Thyroid gland (tissue), 4 donors: Measurements from ENCODE around the gene ETFDH. TPM values are rescaled to one million over a fixed set of nuclear protein-coding genes. Genes with fewer than 3 reads are reported as not detected.
"Not testable (repeated sequence)": the region's sequence is repeated elsewhere in the genome, so short reads cannot be mapped to it uniquely, and the experiment has no call there.

Experiments used
- DNase-seq, 2 donors: peaks; one replicate each; pipeline ENCODE4 v3.0.0-alpha.2; 2019
- H3K27ac ChIP-seq, 3 donors: fragments of 200-600 bp; sonication (generic); 1 replicate in 2 of 3; 2 replicates in 1 of 3; pipeline ENCODE4 v1.5.1; 2016 to 2019; ENCODE audit warnings: mild to moderate bottlenecking in 1 of 3, moderate library complexity in 1 of 3
- H3K27me3 ChIP-seq: fragments of 200-600 bp; sonication (generic); one replicate; pipeline ENCODE4 v1.5.1; 2019
- H3K36me3 ChIP-seq, 2 donors: fragments of 200-600 bp; sonication (generic); one replicate each; pipeline ENCODE4 v1.5.1; 2016 to 2019
- H3K4me1 ChIP-seq, 2 donors: fragments of 200-600 bp; sonication (generic); one replicate each; pipeline ENCODE4 v1.5.1; 2017 to 2019
- H3K4me3 ChIP-seq, 3 donors: fragments of 200-600 bp; sonication (generic); replicated peaks in 1 of 3; 1 replicate in 2 of 3; 2 replicates in 1 of 3; pipeline ENCODE4 v1.5.1; 2016; ENCODE audit warnings: mild to moderate bottlenecking in 1 of 3
- H3K9me3 ChIP-seq: fragments of 200-600 bp; sonication (generic); one replicate; pipeline ENCODE4 v1.5.1; 2017
- CTCF ChIP-seq, 6 experiments: fragments of 200-600 bp in 3 of 6; fragments of 450-650 bp in 3 of 6; sonication (generic) in 3 of 6; IDR thresholded peaks; one replicate each; pipeline ENCODE4 v1.5.1; 2016 to 2019; ENCODE audit warnings: antibody characterized with exemption in 6 of 6, mild to moderate bottlenecking in 2 of 6, inconsistent platforms in 1 of 6, moderate library complexity in 1 of 6
- POLR2A ChIP-seq, 2 donors: fragments of 450-650 bp; IDR thresholded peaks; one replicate each; pipeline ENCODE4 v1.6.1; 2017; ENCODE audit warnings: antibody characterized with exemption in 2 of 2, mild to moderate bottlenecking in 2 of 2, moderate library complexity in 1 of 2
- WGBS, 2 donors: methylation state at CpG; one replicate each; pipeline ENCODE4 v1.1.5; 2017; 5-methylcytosine and 5-hydroxymethylcytosine counted together
- intact Hi-C: fragments of 100-400 bp; cut with DNase I; formaldehyde crosslinking; loops from one replicate; pipeline ENCODE4 v1.15.1; 2023
- total RNA-seq, 4 donors: library from RNA; depleted of rRNA; stranded (reverse); fragments of >200 nt; gene quantifications; one replicate each; pipeline ENCODE4 v1.2.3, GENCODE V29; 2016

ETFDH gene
- total RNA-seq, 4 donors from 2014 or later: 32.6 to 64.0 (median 52.3) TPM

- TF ChIP-seq POLR2A (IDR thresholded peaks at IDR 0.05) (no peak), CTCF (IDR thresholded peaks at IDR 0.05) (no peak)
- Histone ChIP-seq H3K9me3 (no peaks in the 10 kb centered on the region), H3K27ac (no peak overlapping the region), H3K4me1 (no peaks in the 10 kb centered on the region), H3K36me3 (no peaks in the 10 kb centered on the region), H3K27me3 (no peaks in the 10 kb centered on the region), H3K4me3 (no peak overlapping the region)
- intact Hi-C loops: no loop called here
- 83 to 88% methylated on average over 3 of the region's 3 CpGs for WGBS, 2 donors
- no peak for DNase-seq
Observed at GRCh38 chr4:158741326-158742021, 69.4 kb downstream of the ETFDH start.

GRCh38 chr4:158746537-158746936 is 74.4 kb downstream of the ETFDH start:
- intact Hi-C loops, H3K4me3 ChIP-seq, H3K9me3 ChIP-seq, H3K27ac ChIP-seq, DNase-seq, H3K27me3 ChIP-seq, H3K4me1 ChIP-seq, H3K36me3 ChIP-seq: not testable (repeated sequence)
- WGBS, 2 donors: no CpG with 5 or more reads among the region's 31 CpGs

GRCh38 chr4:158750379-158750778 is 78.3 kb downstream of the ETFDH start:
- no peaks in the 10 kb centered on the region for H3K27me3 ChIP-seq
- TF ChIP-seq POLR2A (IDR thresholded peaks at IDR 0.05): no peak
- no peak for TF ChIP-seq CTCF (IDR thresholded peaks at IDR 0.05)
- no peaks in the 10 kb centered on the region for H3K9me3 ChIP-seq
- no peaks in the 10 kb centered on the region for H3K4me1 ChIP-seq
- H3K36me3 ChIP-seq: no peaks in the 10 kb centered on the region
- DNase-seq: no peak
- WGBS, 2 donors: 80 to 89% methylated on average over 3 of the region's 3 CpGs
- H3K4me3 ChIP-seq: no peak overlapping the region
- no peak overlapping the region for H3K27ac ChIP-seq
- intact Hi-C loops: no loop called here

GRCh38 chr4:158754385-158755180 is 82.5 kb downstream of the ETFDH start:
- WGBS, 2 donors: 96 to 97% methylated on average over 5 of the region's 5 CpGs
- Histone ChIP-seq H3K4me1 (peaks cover 0 to 8% of the 10 kb centered on the region in 2 donors), H3K27ac (no peak overlapping the region), H3K27me3 (no peaks in the 10 kb centered on the region), H3K36me3 (no peaks in the 10 kb centered on the region), H3K9me3 (no peaks in the 10 kb centered on the region), H3K4me3 (no peak overlapping the region)
- intact Hi-C loops: no loop called here
- DNase-seq: no peak
- TF ChIP-seq CTCF (IDR thresholded peaks at IDR 0.05) (no peak), POLR2A (IDR thresholded peaks at IDR 0.05) (no peak)

GRCh38 chr4:158755819-158756218 is 83.7 kb downstream of the ETFDH start:
- Histone ChIP-seq H3K4me1 (peaks cover 6 to 13% of the 10 kb centered on the region in 2 donors), H3K27ac (peak overlapping the region; percentile 26 to 56 (median 32))
- intact Hi-C loops, H3K4me3 ChIP-seq, H3K36me3 ChIP-seq, H3K9me3 ChIP-seq, H3K27me3 ChIP-seq: not testable (repeated sequence)
- peak; percentile 68 to 72 for DNase-seq
- 34 to 44% methylated on average over 7 of the region's 7 CpGs for WGBS, 2 donors

GRCh38 chr4:158756588-158756987 is 84.5 kb downstream of the ETFDH start:
- DNase-seq: no peak
- Histone ChIP-seq H3K36me3 (no peaks in the 10 kb centered on the region), H3K4me3 (no peak overlapping the region), H3K27me3 (no peaks in the 10 kb centered on the region), H3K9me3 (no peaks in the 10 kb centered on the region), H3K27ac (peak overlapping the region; percentile 26 to 56 (median 32)), H3K4me1 (peaks cover 9 to 16% of the 10 kb centered on the region in 2 donors)
- TF ChIP-seq CTCF (IDR thresholded peaks at IDR 0.05) (no peak), POLR2A (IDR thresholded peaks at IDR 0.05) (no peak)
- intact Hi-C loops: no loop called here
